Measurements from ENCODE around the gene NANOS3.

NANOS3 gene

GRCh38 chr19:13882419-13882795, 5.5 kb downstream of the NANOS3 start:
- H3K27me3 ChIP-seq (replicated peaks), result no peaks in the 10 kb centered on the region
- no peak overlapping the region for H3K4me3 ChIP-seq (ENCODE audit: low read depth, low read length)
- TF ChIP-seq CTCF (IDR thresholded peaks at IDR 0.05; ENCODE audit: low read depth, low read length, missing control alignments), result no peak
- no peaks in the 10 kb centered on the region for H3K36me3 ChIP-seq (replicated peaks)
- no peak overlapping the region for H3K27ac ChIP-seq
- DNase-seq, result no peak
- in situ Hi-C loops (cut with HindIII; ENCODE audit: low pct_ligation_motif_present, low sequenced_read_pairs), result no loop called here

- Histone ChIP-seq H3K27me3 (replicated peaks) (no peaks in the 10 kb centered on the region), H3K4me3 (ENCODE audit: low read depth, low read length) (no peak overlapping the region), H3K36me3 (replicated peaks) (no peaks in the 10 kb centered on the region), H3K27ac (no peak overlapping the region)
- TF ChIP-seq CTCF (IDR thresholded peaks at IDR 0.05; ENCODE audit: low read depth, low read length, missing control alignments), result no peak
- DNase-seq, result no peak
- in situ Hi-C loops (cut with HindIII; ENCODE audit: low pct_ligation_motif_present, low sequenced_read_pairs), result no loop called here
These were observed 5.9 kb downstream of the NANOS3 start for GRCh38 chr19:13882836-13883235.

- peak; percentile 48 for TF ChIP-seq CTCF (IDR thresholded peaks at IDR 0.05; ENCODE audit: low read depth, low read length, missing control alignments)
- in situ Hi-C loops (cut with HindIII; ENCODE audit: low pct_ligation_motif_present, low sequenced_read_pairs), result no loop called here
- H3K27me3 ChIP-seq (replicated peaks), result no peaks in the 10 kb centered on the region
- no peak for DNase-seq
- H3K36me3 ChIP-seq (replicated peaks), result no peaks in the 10 kb centered on the region
- H3K27ac ChIP-seq, result no peak overlapping the region
- H3K4me3 ChIP-seq (ENCODE audit: low read depth, low read length), result no peak overlapping the region
These were observed 6.7 kb downstream of the NANOS3 start for GRCh38 chr19:13883516-13884064.

- Histone ChIP-seq H3K4me3 (ENCODE audit: low read depth, low read length) (no peak overlapping the region), H3K27me3 (replicated peaks) (no peaks in the 10 kb centered on the region), H3K27ac (no peak overlapping the region), H3K36me3 (replicated peaks) (no peaks in the 10 kb centered on the region)
- no peak for DNase-seq
- in situ Hi-C loops (cut with HindIII; ENCODE audit: low pct_ligation_motif_present, low sequenced_read_pairs), result no loop called here
- TF ChIP-seq CTCF (IDR thresholded peaks at IDR 0.05; ENCODE audit: low read depth, low read length, missing control alignments), result no peak
These were observed 8.0 kb downstream of the NANOS3 start for GRCh38 chr19:13884726-13885591.

GRCh38 chr19:13885826-13886365, 9.0 kb downstream of the NANOS3 start:
- in situ Hi-C loops (cut with HindIII; ENCODE audit: low pct_ligation_motif_present, low sequenced_read_pairs), result no loop called here
- no peaks in the 10 kb centered on the region for H3K36me3 ChIP-seq (replicated peaks)
- no peak overlapping the region for H3K4me3 ChIP-seq (ENCODE audit: low read depth, low read length)
- DNase-seq, result no peak
- no peak overlapping the region for H3K27ac ChIP-seq
- no peak for TF ChIP-seq CTCF (IDR thresholded peaks at IDR 0.05; ENCODE audit: low read depth, low read length, missing control alignments)
- H3K27me3 ChIP-seq (replicated peaks), result no peaks in the 10 kb centered on the region

All from brain microvascular endothelial cell (primary cell).